ACHN (cell line): ENCODE data around the gene WASHC4.
"Not testable (repeated sequence)": the region's sequence is repeated elsewhere in the genome, so short reads cannot be mapped to it uniquely, and the experiment has no call there.

Experiments
- DNase-seq: peaks from one replicate; pipeline ENCODE4 v3.0.0-alpha.2; 2015
- in situ Hi-C: cut with HindIII; loops from 2 replicates; pipeline ENCODE4 v1.10.0; 2017; ENCODE audit warnings: low sequenced_read_pairs, low pct_ligation_motif_present, low pct_unique_long_range_greater_than_20kb

Gene WASHC4

DNA sequence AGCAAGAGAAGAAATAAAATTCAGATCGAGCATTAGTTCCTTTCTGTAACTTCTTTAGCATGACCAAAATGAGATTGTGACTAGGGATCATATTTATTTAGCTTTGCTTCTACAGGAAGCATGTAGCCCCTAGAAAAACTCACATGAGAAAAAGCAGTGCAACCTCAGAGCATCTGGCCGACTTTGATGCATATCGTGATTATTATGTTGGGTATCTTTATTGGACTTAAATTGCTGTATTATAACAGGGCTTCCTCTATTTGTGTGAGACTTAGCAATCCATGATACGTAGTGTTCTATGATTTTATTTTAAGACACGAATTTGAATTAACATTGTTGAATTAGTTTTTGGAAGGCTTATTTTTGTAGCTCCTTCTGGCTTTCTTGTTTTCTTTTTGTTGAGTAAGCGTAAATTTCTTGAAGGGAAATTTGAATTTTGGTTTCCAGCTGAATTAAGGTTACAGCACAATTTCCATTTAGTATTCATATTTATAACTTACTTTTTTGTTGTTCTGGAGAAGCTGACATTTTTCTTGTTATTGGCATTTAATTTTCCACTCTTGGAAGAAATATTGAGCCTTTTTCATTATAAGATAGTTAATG lies 33.9 kb downstream of the WASHC4 start:
- in situ Hi-C loops = no loop called here
- no peak for DNase-seq

DNA sequence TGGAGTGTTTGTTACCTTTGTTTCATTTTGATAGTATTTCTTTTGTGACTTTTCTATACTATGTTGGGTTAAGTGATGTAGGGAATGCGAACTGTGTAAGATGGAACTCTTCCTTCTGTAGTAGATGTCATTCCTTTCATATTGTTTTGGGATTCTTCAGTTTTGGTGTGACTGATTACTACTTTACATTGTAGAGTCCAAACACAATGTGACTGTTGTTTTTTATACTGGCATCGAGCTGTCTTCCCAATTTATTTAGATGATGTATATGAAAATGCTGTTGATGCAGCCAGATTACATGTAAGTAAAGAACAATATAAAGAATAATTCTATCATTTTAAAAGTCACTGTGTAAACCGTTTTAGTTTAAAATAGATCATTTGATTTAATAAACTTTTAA lies 34.7 kb downstream of the WASHC4 start:
- no peak for DNase-seq

DNA sequence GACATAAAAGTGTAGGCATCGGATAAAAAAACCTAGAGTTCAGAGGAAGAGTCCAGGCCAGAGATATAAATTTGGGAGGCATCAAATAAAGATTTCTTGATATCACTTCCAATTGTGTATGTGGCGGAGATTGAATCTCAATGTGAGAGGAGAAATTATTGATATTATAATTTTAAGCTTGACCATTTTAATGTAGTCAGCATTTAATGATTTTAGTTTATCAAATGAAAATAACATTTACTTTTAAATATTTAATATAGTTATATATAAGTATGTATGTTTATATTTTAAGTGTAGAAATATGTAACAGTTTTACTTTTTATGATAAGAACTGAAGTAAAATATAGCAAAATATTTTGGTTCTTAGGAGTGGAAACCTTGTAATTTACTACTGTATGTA lies 48.7 kb downstream of the WASHC4 start:
- in situ Hi-C loops = no loop called here

More for the DNA sequence above, 34.7 kb downstream of the WASHC4 start:
- in situ Hi-C loops = no loop called here

DNA sequence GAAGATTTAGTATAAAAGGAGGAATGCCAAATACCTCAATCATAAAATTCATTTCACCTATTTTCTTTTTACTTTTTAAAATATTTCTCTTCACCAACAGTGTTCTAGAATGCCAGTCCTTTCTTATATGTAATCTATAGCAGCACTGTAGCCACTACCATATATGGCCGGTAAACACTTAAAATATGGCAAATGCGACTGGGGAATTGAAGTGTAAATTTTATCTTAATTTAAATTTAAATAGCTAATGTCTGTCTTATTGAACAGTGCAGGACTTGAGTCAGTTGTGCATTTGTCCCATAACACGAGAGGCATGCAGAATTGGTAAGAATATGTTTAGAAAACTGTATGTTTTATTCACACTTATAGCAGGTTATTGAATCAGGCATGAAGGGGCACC lies 50.1 kb downstream of the WASHC4 start:
- in situ Hi-C loops = no loop called here
- DNase-seq = no peak

More for the DNA sequence above, 48.7 kb downstream of the WASHC4 start:
- DNase-seq = no peak

DNA sequence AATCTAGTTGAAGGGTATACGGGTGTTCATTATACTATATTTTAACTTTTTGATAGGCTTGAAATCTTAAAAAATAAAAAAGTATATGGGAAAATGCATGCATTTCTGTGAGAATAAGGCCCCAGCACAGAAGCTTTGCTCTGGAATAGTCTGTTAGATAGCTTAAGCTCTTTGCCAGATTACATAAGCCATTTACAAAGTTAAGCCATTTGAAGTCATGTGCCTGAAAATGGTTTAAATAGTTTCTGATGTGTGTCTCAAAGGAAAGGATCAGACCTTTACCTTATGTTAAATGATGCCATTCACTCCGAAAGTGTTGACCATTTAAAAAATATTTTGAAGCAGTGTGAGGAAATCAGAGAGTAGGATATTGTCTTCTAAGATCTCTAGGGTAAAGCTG lies 51.3 kb downstream of the WASHC4 start:
- no peak for DNase-seq
- in situ Hi-C loops = no loop called here

DNA sequence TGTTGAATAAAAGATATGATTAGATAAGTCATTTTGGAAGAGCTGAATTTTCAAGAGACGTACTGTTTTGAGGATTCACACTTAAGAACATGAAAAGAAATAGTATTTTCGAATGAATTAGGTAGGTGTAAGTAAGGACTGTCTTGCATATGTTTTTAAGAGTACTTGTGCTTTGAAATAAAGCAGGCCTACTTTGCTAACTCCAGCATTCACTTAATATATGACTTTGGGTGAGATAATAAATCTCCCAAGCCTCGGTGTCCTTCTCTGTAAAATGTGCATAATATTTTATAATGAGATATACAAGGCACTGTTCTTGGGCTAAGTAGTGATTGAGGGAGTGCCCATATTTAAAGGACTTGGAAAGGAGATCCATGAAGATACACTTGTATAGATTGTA lies 54.6 kb downstream of the WASHC4 start:
- DNase-seq = no peak
- in situ Hi-C loops = no loop called here

DNA sequence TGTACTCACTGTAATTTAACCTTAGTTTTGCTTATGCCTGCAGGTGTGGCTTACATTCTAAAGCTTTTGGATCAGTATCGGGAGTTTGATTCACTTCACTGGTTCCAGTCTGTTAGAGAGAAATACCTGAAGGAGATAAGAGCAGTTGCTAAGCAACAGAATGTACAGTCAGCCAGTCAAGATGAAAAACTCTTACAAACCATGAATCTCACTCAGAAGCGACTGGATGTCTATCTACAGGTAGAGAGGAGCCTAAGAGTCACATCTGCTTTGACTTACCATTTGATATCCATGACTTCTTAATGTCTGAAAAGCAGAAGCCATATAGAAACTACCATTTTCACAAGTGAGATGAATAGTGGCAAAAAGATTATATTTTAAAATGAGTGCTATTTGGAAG lies 56.5 kb downstream of the WASHC4 start:
- in situ Hi-C loops = no loop called here
- DNase-seq = no peak

DNA sequence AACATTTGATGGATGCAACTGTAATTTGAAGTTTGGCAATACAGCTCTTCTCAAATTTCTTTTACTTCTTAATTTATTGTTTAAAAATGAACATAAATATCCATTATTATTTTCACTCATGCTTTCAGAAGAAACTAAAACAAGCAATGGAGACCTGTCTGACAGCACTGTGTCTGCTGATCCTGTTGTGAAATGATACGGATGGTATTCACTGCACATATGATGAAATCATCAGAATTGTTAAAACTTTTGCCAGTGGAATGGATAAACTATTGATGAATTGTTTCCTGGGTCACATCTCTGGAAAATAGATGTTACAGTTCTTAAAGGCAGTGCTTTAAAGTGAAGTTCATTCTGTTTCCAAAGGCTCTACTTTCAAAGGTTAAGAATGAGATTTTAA lies 59.2 kb downstream of the WASHC4 start:
- no peak for DNase-seq
- in situ Hi-C loops = no loop called here

DNA sequence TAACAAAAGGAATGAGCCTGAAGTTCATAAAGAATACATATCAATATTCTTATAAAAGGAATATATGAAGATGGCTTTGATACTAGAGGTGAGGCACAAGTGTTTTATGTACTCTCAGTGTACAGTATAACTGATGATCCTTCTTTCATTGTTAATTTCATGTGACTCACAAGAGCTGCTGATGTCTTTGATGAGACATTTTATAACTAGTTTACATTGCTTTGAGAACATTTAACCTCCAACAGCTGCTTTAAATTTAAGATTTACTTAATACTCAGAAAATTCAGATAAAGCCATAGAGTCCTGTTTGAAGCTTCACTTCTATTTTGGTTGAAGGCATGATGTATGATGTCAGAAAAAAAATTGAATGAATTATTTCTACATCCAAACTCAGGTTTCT lies 59.8 kb downstream of the WASHC4 start:
- DNase-seq = no peak
- in situ Hi-C loops = no loop called here

DNA sequence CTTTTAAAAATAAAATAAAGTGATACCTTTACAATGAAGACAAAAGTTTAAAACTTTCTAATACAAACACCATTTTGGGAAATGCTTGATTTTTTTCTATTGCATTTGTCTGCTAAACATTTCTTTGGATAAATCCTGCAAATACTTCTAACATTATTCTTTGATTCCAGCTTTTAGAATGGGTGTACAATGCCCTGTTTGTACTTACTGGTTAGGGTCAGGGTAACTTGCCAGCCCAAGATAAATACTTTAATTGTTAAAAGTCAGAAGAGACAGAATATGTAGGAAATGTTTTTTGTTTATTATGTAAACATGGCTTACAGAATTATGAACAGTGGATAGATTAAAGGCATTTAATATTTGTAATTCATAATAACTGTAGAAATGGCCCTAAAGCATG lies 60.5 kb downstream of the WASHC4 start:
- in situ Hi-C loops = no loop called here
- no peak for DNase-seq

DNA sequence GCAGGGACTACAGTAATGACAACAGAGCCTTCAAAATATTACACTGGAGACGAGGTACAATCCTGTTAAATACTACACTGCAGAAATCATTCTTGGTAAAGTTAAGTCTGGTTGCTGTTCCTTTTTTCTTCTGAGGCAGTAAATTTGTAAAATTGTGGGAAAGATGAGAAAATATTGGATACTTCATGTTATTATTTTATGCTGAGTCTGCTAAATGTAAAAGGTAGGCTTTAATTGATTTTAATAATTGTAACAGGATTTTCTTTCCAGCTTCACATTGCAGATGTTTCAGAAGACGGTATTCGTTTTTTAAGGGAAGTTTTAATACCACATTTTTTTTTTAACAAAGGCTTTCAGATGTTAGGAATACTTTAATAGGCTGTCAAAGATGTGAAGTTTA lies 62.6 kb downstream of the WASHC4 start:
- in situ Hi-C loops = no loop called here

DNA sequence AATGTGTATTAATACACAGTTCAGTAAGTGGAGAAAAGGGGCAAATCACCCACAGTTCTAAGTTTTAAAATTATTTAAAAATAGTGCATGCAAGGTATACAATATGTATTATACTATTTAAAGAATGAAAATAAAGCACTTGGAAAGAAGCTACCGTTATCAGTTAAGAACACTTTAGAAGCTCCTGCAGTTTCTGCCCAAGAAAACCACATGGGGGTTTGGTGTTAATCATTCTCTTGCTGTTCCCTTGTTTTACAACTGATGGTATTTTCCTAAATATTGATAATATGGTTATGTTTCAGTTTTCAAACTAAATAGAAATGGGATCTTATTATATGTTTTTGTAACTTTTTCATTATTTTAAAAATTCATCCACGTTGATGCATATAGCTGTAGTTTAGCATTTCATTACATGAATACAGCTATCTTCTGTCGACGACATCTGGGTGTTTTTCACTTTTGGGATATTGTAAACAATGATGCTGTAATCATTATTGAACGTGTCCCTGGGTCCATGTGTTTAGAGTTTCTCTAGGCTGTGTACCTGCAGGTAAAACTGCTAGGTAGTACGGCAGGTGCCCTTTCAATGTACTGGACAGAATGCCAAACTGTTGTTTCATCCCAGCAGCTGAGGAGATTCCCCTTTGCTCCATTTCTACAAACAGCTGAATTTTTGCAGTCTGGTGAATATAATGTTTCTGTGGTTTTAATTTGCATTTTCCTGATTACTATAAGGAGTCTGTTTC lies 64.3 kb downstream of the WASHC4 start:
- in situ Hi-C loops = no loop called here
- DNase-seq = no peak

More for the DNA sequence above, 62.6 kb downstream of the WASHC4 start:
- no peak for DNase-seq

DNA sequence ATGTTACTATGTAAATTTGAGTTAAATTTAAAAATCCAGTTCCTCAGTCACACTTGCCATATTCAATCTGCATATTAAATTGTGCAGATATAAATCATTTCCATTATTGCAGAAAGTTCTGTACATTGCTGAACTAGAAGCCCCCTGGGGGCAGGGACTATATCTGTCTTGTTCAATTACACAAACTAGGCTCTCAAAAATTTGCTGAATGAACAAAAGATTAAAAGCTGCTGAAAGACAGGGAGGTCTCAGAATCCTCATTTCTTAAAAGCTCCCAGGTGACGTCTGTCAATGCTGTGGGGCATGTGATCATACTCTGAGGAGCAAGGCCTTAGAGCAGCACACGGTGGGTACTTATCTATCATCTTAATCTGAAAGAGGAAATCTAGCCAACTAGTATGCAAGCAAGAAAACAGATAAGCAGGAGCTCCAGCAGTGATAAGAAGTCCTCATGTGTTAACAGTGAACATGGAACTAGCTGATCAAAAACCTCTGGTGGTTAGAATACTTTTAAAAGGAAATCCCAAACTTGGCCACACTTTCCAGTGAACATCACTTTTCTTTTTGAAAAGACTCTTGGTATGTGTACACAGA lies 68.0 kb downstream of the WASHC4 start:
- no peak for DNase-seq
- in situ Hi-C loops = no loop called here

DNA sequence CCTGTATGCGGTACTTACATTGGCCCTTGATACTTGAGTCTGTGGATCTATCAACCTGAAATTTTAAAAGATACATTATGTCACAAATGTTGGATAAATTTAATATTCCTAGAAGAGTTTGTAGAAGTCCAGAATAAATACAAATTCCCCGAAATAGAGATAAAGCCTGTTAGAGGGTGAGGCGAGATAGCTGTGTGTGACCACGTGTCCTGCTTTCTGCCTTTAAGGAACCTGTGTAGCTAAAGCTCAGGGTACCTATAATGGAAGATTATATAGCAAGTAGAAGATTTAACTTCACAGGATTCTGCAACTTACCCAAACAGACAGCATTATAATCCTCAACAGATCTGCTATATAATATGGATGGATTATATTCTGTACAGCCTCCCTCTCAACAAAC lies 69.7 kb downstream of the WASHC4 start:
- in situ Hi-C loops = no loop called here
- DNase-seq = no peak

DNA sequence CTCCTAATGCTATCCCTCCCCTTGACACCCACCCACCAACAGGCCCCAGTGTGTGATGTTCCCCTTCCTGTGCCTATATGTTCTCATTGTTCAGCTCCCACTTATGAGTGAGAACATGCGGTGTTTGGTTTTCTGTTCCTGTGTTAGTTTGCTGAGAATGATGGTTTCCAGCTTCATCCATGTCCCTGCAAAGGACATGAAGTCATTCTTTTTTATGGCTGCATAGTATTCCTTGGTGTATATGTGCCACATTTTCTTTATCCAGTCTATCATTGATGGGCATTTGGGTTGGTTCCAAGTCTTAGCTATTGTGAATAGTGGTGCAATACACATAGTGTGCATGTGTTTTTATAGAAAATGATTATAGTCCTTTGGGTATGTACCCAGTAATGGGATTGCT lies 71.6 kb downstream of the WASHC4 start:
- DNase-seq, in situ Hi-C loops: not testable (repeated sequence)

DNA sequence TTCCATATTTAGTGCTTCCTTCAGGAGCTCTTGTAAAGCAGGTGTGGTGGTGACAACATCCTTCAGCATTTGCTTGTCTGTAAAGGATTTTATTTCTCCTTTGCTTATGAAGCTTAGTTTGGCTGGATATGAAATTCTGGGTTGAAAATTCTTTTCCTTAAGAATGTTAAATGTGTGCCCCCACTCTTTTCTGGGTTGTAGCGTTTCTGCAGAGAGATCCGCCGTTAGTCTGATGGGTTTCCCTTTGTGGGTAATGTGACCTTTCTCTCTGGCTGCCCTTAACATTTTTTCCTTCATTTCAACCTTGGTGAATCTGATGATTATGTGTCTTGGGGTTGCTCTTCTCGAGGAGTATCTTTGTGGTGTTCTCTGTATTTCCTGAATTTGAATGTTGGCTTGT lies 75.9 kb downstream of the WASHC4 start:
- in situ Hi-C loops = not testable (repeated sequence)

DNA sequence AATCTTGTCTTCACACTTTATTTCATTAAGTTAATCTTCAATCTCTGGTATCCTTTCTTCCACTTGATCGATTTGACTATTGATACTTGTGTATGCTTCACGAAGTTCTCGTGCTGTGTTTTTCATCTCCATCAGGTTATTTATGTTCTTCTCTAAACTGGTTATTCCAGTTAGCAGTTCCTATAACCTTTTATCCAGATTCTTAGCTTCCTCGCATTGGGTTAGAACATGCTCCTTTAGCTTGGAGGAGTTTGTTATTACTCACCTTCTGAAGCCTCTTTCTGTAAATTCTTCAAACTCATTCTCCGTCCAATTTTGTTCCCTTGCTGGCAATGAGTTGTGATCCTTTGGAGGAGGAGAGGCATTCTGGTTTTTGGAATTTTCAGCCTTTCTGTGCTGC lies 76.4 kb downstream of the WASHC4 start:
- DNase-seq, in situ Hi-C loops: not testable (repeated sequence)

More for the DNA sequence above, 75.9 kb downstream of the WASHC4 start:
- DNase-seq = not testable (repeated sequence)

DNA sequence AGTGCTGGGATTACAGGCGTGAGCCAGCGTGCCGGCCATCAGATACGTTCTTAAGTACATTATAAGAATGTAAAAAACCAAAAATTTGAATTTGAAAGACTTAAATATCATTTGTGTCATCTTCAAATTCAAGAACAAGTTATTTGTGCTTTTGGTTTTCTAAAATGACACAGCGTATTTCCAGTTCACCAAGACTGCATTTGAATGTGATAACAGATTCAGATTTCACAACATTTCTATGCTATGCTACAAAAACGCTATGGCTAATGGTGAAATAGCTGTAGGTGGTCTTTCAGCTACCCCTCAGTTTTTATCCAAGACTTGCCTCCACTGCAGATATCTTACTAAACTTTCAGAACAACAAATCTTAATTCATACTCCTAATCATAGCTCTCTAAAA lies 81.8 kb downstream of the WASHC4 start:
- in situ Hi-C loops = no loop called here
- DNase-seq = no peak

DNA sequence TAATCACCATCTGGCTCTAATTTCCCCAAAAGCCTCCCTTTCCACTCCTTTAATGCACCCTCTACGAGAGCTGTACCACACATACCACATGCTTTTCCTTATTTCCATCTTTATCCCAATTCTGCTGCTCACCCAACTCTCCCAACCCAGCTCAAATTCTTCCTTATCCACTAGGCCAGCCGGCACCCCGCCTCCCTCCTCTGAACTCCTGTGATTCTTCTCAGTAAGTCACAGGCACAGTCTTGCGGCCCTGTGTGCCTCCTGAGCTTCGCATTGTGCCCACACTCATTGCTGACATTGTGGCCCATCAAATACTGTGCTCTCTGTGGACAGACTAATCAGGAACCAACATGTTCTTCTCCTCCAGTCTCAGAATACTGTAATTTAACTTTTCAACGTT lies 83.0 kb downstream of the WASHC4 start:
- no peak for DNase-seq
- in situ Hi-C loops = no loop called here

DNA sequence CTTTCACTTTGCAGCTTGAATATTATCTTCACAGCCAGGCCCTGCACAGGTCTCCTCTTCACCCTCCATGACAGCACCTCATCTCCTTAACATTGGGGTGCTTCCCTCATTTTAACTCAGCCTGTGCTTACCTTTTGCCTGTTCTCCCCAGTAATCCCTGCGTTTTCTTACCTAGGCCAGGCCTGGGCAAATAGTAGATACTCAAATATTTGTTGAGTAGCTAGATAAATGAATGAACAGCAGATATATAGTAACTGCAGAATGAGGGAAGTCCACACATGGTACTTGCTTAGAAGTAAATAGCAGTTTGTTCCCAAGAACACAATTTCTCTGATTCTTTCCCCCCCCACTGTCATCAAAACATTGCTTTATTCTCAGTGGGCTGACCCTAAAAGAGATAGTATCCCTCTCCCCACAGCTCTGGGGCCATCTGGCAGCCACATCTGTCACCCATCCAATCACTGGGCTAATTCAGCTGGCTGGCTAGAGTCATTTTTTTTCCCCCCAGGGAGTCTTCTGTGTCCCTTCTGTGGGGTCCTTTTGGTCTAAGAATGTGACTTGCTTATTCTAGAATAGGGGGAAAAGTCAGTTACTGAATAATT lies 85.2 kb downstream of the WASHC4 start:
- DNase-seq = no peak
- in situ Hi-C loops = no loop called here
